Activated T-helper 1 cell treated with anti-CD3 and anti-CD28 coated beads, Interleukin-12 subunit alpha, Interleukin-12 subunit beta, Interleukin-2, Interleukin-4 antibody, amounts not matched to agents 30 ng/mL and 10 ng/mL and 1 ng/mL, durations not matched to agents 14 hours and 24 hours and 36 hours (primary cell): ENCODE data around the gene ALPL. TPM values are rescaled to one million over a fixed set of nuclear protein-coding genes. Genes with fewer than 3 reads are reported as not detected.

ENCODE experiments used
- DNase-seq: peaks from one replicate; pipeline ENCODE4 v3.0.0; 2021; ENCODE audit warnings: low spot score
- H3K27ac Mint-ChIP-seq: one replicate; pipeline ENCODE4 v1.8.0; 2021; ENCODE audit warnings: mild to moderate bottlenecking, mixed read lengths
- H3K27me3 Mint-ChIP-seq: one replicate; pipeline ENCODE4 v1.8.0; 2022; ENCODE audit warnings: mild to moderate bottlenecking, moderate library complexity, mixed read lengths; ENCODE audit not compliant: insufficient read depth
- H3K36me3 Mint-ChIP-seq: one replicate; pipeline ENCODE4 v1.8.0; 2021; ENCODE audit warnings: low read depth, mixed read lengths
- H3K4me1 Mint-ChIP-seq: one replicate; pipeline ENCODE4 v1.8.0; 2021; ENCODE audit warnings: low read depth, mixed read lengths
- H3K4me3 Mint-ChIP-seq: one replicate; pipeline ENCODE4 v1.8.0; 2021; ENCODE audit warnings: mild to moderate bottlenecking, moderate library complexity, mixed read lengths
- H3K9me3 Mint-ChIP-seq: one replicate; pipeline ENCODE4 v1.8.0; 2021; ENCODE audit warnings: mixed read lengths
- intact Hi-C: fragments of 100-400 bp; cut with micrococcal nuclease; formaldehyde crosslinking; loops from one replicate; pipeline ENCODE4 v1.15.1; 2024
- total RNA-seq: library from RNA; stranded (reverse); gene quantifications from 2 replicates; pipeline ENCODE4 v1.2.3, GENCODE V29; 2022

Gene ALPL
- total RNA-seq, 1 donor from 2014 or later = not detected

- no peak for DNase-seq
- H3K9me3 Mint-ChIP-seq = no peaks in the 10 kb centered on the region
- peaks cover 11% of the 10 kb centered on the region for H3K27me3 Mint-ChIP-seq
- no peak overlapping the region for H3K27ac Mint-ChIP-seq
- no peaks in the 10 kb centered on the region for H3K4me1 Mint-ChIP-seq
- no peaks in the 10 kb centered on the region for H3K36me3 Mint-ChIP-seq
- no peak overlapping the region for H3K4me3 Mint-ChIP-seq
- intact Hi-C loops = no loop called here
These were observed 63.6 kb downstream of the ALPL start for GRCh38 chr1:21572735-21573277.

- Mint-ChIP-seq H3K4me3 (no peak overlapping the region), H3K36me3 (no peaks in the 10 kb centered on the region), H3K27ac (no peak overlapping the region), H3K27me3 (peaks cover 11% of the 10 kb centered on the region), H3K4me1 (no peaks in the 10 kb centered on the region), H3K9me3 (no peaks in the 10 kb centered on the region)
- intact Hi-C loops = no loop called here
- no peak for DNase-seq
These were observed 64.3 kb downstream of the ALPL start for GRCh38 chr1:21573475-21573874.

- Mint-ChIP-seq H3K27ac (no peak overlapping the region), H3K9me3 (no peaks in the 10 kb centered on the region)
- intact Hi-C loops = no loop called here
These were observed 64.8 kb downstream of the ALPL start for GRCh38 chr1:21573971-21574465.

GRCh38 chr1:21574466-21575151 lies 65.4 kb downstream of the ALPL start:
- intact Hi-C loops = no loop called here
- no peak overlapping the region for H3K4me3 Mint-ChIP-seq
- H3K4me1 Mint-ChIP-seq = no peaks in the 10 kb centered on the region
- no peaks in the 10 kb centered on the region for H3K9me3 Mint-ChIP-seq
- no peak overlapping the region for H3K27ac Mint-ChIP-seq
- peaks cover 11% of the 10 kb centered on the region for H3K27me3 Mint-ChIP-seq
- H3K36me3 Mint-ChIP-seq = no peaks in the 10 kb centered on the region
- no peak for DNase-seq

More at GRCh38 chr1:21573971-21574465, 64.8 kb downstream of the ALPL start:
- Mint-ChIP-seq H3K27me3 (peaks cover 11% of the 10 kb centered on the region), H3K4me1 (no peaks in the 10 kb centered on the region), H3K36me3 (no peaks in the 10 kb centered on the region), H3K4me3 (no peak overlapping the region)
- DNase-seq = no peak

- DNase-seq = no peak
- Mint-ChIP-seq H3K36me3 (no peaks in the 10 kb centered on the region), H3K27me3 (peaks cover 11% of the 10 kb centered on the region), H3K27ac (no peak overlapping the region), H3K9me3 (no peaks in the 10 kb centered on the region), H3K4me3 (no peak overlapping the region), H3K4me1 (no peaks in the 10 kb centered on the region)
- intact Hi-C loops = no loop called here
These were observed 66.2 kb downstream of the ALPL start for GRCh38 chr1:21575351-21575942.

GRCh38 chr1:21576031-21576797 lies 67.0 kb downstream of the ALPL start:
- H3K36me3 Mint-ChIP-seq = no peaks in the 10 kb centered on the region
- no peak for DNase-seq
- no peaks in the 10 kb centered on the region for H3K9me3 Mint-ChIP-seq
- H3K27ac Mint-ChIP-seq = no peak overlapping the region
- peaks cover 11% of the 10 kb centered on the region for H3K27me3 Mint-ChIP-seq
- no peaks in the 10 kb centered on the region for H3K4me1 Mint-ChIP-seq
- H3K4me3 Mint-ChIP-seq = no peak overlapping the region
- intact Hi-C loops = no loop called here

- no peaks in the 10 kb centered on the region for H3K36me3 Mint-ChIP-seq
- intact Hi-C loops = no loop called here
- H3K9me3 Mint-ChIP-seq = no peaks in the 10 kb centered on the region
- no peak for DNase-seq
- no peak overlapping the region for H3K4me3 Mint-ChIP-seq
- H3K27ac Mint-ChIP-seq = no peak overlapping the region
- peaks cover 11% of the 10 kb centered on the region for H3K27me3 Mint-ChIP-seq
- no peaks in the 10 kb centered on the region for H3K4me1 Mint-ChIP-seq
These were observed 67.6 kb downstream of the ALPL start for GRCh38 chr1:21576798-21577187.

GRCh38 chr1:21577324-21577723 lies 68.1 kb downstream of the ALPL start:
- Mint-ChIP-seq H3K27me3 (peaks cover 11% of the 10 kb centered on the region), H3K4me1 (no peaks in the 10 kb centered on the region), H3K27ac (no peak overlapping the region), H3K4me3 (no peak overlapping the region), H3K9me3 (no peaks in the 10 kb centered on the region), H3K36me3 (no peaks in the 10 kb centered on the region)
- intact Hi-C loops = no loop called here
- DNase-seq = no peak

GRCh38 chr1:21577933-21578332 lies 68.7 kb downstream of the ALPL start:
- no peak for DNase-seq
- H3K9me3 Mint-ChIP-seq = no peaks in the 10 kb centered on the region

GRCh38 chr1:21579791-21580190 lies 70.6 kb downstream of the ALPL start:
- Mint-ChIP-seq H3K4me1 (no peaks in the 10 kb centered on the region), H3K27ac (no peak overlapping the region), H3K27me3 (peaks cover 4% of the 10 kb centered on the region), H3K4me3 (no peak overlapping the region), H3K9me3 (no peaks in the 10 kb centered on the region), H3K36me3 (no peaks in the 10 kb centered on the region)
- DNase-seq = no peak
- intact Hi-C loops = no loop called here

More at GRCh38 chr1:21577933-21578332, 68.7 kb downstream of the ALPL start:
- Mint-ChIP-seq H3K36me3 (no peaks in the 10 kb centered on the region), H3K4me1 (no peaks in the 10 kb centered on the region), H3K27ac (no peak overlapping the region), H3K4me3 (no peak overlapping the region), H3K27me3 (peaks cover 11% of the 10 kb centered on the region)
- intact Hi-C loops = no loop called here

- intact Hi-C loops = no loop called here
- no peaks in the 10 kb centered on the region for H3K36me3 Mint-ChIP-seq
These were observed 74.9 kb downstream of the ALPL start for GRCh38 chr1:21584096-21584495.

GRCh38 chr1:21585037-21585436 lies 75.8 kb downstream of the ALPL start:
- Mint-ChIP-seq H3K4me1 (no peaks in the 10 kb centered on the region), H3K27ac (no peak overlapping the region), H3K27me3 (no peaks in the 10 kb centered on the region), H3K4me3 (no peak overlapping the region), H3K36me3 (no peaks in the 10 kb centered on the region), H3K9me3 (no peaks in the 10 kb centered on the region)
- intact Hi-C loops = no loop called here
- no peak for DNase-seq

More at GRCh38 chr1:21584096-21584495, 74.9 kb downstream of the ALPL start:
- no peak for DNase-seq
- no peak overlapping the region for H3K27ac Mint-ChIP-seq
- no peak overlapping the region for H3K4me3 Mint-ChIP-seq
- no peaks in the 10 kb centered on the region for H3K27me3 Mint-ChIP-seq
- no peaks in the 10 kb centered on the region for H3K9me3 Mint-ChIP-seq
- H3K4me1 Mint-ChIP-seq = no peaks in the 10 kb centered on the region

GRCh38 chr1:21586222-21586621 lies 77.0 kb downstream of the ALPL start:
- peaks cover 3% of the 10 kb centered on the region for H3K27me3 Mint-ChIP-seq
- H3K4me1 Mint-ChIP-seq = no peaks in the 10 kb centered on the region
- H3K36me3 Mint-ChIP-seq = no peaks in the 10 kb centered on the region
- no peaks in the 10 kb centered on the region for H3K9me3 Mint-ChIP-seq
- DNase-seq = no peak
- no peak overlapping the region for H3K27ac Mint-ChIP-seq
- H3K4me3 Mint-ChIP-seq = no peak overlapping the region
- intact Hi-C loops = no loop called here
